Mammary epithelial cell (primary cell): ENCODE data around the gene POU6F2.

Source experiments
- EZH2 ChIP-seq: IDR thresholded peaks from 2 replicates; pipeline ENCODE4 v1.6.1; 2012; ENCODE audit warnings: low read length, inconsistent platforms, borderline replicate concordance
- TF ChIP-seq, protein P1 (sequence below), 2 donors: IDR thresholded peaks in 1 of 2; conservative IDR thresholded peaks in 1 of 2; 2 replicates each; pipeline ENCODE4 v1.5.1; 2011 to 2012; ENCODE audit warnings: inconsistent platforms in 2 of 2, low read length in 2 of 2, mild to moderate bottlenecking in 2 of 2, control low read depth in 1 of 2, low read depth in 1 of 2; ENCODE audit not compliant: insufficient read depth in 1 of 2; ENCODE audit errors: extremely low read depth in 1 of 2

DNA sequence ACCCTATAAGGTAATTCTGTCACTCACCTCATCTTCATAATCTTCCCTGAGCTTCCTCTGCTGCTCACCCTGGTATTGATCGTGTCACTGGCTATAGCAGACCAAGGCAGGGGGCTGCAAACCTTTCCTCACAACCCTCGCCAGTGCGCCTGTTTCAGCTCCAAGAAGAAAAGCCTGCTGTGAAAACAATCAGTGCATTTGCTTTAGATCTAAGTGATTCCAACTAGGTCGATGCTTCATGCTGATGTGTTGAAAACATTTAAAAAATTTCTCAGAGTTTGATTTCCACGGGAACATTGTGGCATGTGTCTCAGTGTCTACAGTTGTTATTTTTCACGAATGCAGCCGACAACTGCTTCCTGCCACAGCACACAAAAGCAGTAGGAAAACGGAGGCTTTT is 27.3 kb downstream of the POU6F2 start:
- TF ChIP-seq, protein P1, sequence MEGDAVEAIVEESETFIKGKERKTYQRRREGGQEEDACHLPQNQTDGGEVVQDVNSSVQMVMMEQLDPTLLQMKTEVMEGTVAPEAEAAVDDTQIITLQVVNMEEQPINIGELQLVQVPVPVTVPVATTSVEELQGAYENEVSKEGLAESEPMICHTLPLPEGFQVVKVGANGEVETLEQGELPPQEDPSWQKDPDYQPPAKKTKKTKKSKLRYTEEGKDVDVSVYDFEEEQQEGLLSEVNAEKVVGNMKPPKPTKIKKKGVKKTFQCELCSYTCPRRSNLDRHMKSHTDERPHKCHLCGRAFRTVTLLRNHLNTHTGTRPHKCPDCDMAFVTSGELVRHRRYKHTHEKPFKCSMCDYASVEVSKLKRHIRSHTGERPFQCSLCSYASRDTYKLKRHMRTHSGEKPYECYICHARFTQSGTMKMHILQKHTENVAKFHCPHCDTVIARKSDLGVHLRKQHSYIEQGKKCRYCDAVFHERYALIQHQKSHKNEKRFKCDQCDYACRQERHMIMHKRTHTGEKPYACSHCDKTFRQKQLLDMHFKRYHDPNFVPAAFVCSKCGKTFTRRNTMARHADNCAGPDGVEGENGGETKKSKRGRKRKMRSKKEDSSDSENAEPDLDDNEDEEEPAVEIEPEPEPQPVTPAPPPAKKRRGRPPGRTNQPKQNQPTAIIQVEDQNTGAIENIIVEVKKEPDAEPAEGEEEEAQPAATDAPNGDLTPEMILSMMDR (conservative IDR thresholded peaks at IDR 0.05 in 1 of 2, IDR thresholded peaks at IDR 0.05 in 1 of 2; ENCODE audit: extremely low read depth in 1 of 2, insufficient read depth in 1 of 2, low read depth in 1 of 2, low read length in 2 of 2) = no peak
- TF ChIP-seq EZH2 = no peak
